Gastroesophageal sphincter (tissue), 4 donors: Measurements from ENCODE around the gene TROAP. TPM values are rescaled to one million over a fixed set of nuclear protein-coding genes. Genes with fewer than 3 reads are reported as not detected.

Experiments
- ATAC-seq: fragments of 150-250 bp; one replicate; pipeline ENCODE4 v1.9.1; 2016; ENCODE audit warnings: mild to moderate bottlenecking, moderate library complexity
- H3K27ac ChIP-seq, 4 donors: fragments of 200-600 bp; sonication (generic) in 3 of 4; 1 replicate in 3 of 4; 2 replicates in 1 of 4; pipeline ENCODE4 v1.5.1; 2016 to 2019
- H3K27me3 ChIP-seq: fragments of 200-600 bp; sonication (generic); one replicate; pipeline ENCODE4 v1.5.1; 2019
- H3K36me3 ChIP-seq, 2 donors: fragments of 200-600 bp; sonication (generic); one replicate each; pipeline ENCODE4 v1.5.1; 2019; ENCODE audit warnings: control low read depth in 1 of 2
- H3K4me1 ChIP-seq, 3 donors: fragments of 200-600 bp; sonication (generic); 1 replicate in 2 of 3; 2 replicates in 1 of 3; pipeline ENCODE4 v1.5.1; 2016 to 2019; ENCODE audit warnings: control low read depth in 2 of 3
- H3K4me3 ChIP-seq, 2 donors: fragments of 200-600 bp; sonication (generic); one replicate each; pipeline ENCODE4 v1.5.1; 2019; ENCODE audit warnings: mild to moderate bottlenecking in 1 of 2, moderate library complexity in 1 of 2
- H3K9me3 ChIP-seq, 3 donors: fragments of 200-600 bp; sonication (generic); one replicate each; pipeline ENCODE4 v1.5.1; 2017 to 2019; ENCODE audit warnings: control low read depth in 2 of 3
- EP300 ChIP-seq: sonication (generic); formaldehyde crosslinking; IDR thresholded peaks from one replicate; pipeline ENCODE4 v1.6.1; 2017; ENCODE audit warnings: antibody characterized with exemption, mild to moderate bottlenecking
- POLR2A ChIP-seq, 2 donors: fragments of 450-650 bp; IDR thresholded peaks; one replicate each; pipeline ENCODE4 v1.6.1; 2017; ENCODE audit warnings: antibody characterized with exemption in 2 of 2, mild to moderate bottlenecking in 2 of 2, moderate library complexity in 1 of 2
- POLR2AphosphoS5 ChIP-seq: sonication (generic); formaldehyde crosslinking; IDR thresholded peaks from one replicate; pipeline ENCODE4 v1.6.1; 2017; ENCODE audit warnings: antibody characterized with exemption
- WGBS, 2 donors: methylation state at CpG; one replicate each; pipeline ENCODE4 v1.1.5; 2018; ENCODE audit warnings: low coverage in 1 of 2; 5-methylcytosine and 5-hydroxymethylcytosine counted together
- total RNA-seq, 4 donors: library from RNA; depleted of rRNA; stranded (reverse); fragments of >200 nt; gene quantifications; one replicate each; pipeline ENCODE4 v1.1.0, GENCODE V29; 2016
- TF ChIP-seq, protein P1 (sequence below), 4 experiments: fragments of 200-600 bp in 2 of 4; fragments of 450-650 bp in 2 of 4; sonication (generic) in 1 of 4; IDR thresholded peaks; one replicate each; pipeline ENCODE4 v1.5.1; 2017 to 2019; ENCODE audit warnings: antibody characterized with exemption in 4 of 4, mild to moderate bottlenecking in 2 of 4, moderate library complexity in 2 of 4

Gene TROAP
- total RNA-seq, 4 donors from 2014 or later: 0.22 TPM; not detected in 3

DNA sequence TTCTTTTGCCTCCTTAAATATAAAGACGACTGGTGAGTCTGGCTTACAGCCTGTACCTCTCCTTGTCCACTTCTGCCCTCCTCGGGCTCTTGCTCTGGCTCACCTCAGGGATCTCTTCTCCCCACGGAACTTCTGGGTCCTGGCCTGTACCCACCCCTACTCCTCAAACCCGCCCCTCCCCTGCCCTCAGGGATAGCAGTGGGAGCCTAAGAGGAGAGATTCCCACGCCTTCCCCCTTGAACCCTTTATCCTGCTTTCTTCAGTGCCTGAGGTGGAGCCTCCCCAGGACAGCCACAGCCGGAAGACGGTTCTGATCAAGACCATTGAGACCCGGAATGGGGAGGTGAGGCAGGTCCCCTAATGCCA, 25.4 kb upstream of the TROAP start:
- WGBS, 2 donors: 4 to 10% methylated on average over 3 of the region's 8 CpGs

DNA sequence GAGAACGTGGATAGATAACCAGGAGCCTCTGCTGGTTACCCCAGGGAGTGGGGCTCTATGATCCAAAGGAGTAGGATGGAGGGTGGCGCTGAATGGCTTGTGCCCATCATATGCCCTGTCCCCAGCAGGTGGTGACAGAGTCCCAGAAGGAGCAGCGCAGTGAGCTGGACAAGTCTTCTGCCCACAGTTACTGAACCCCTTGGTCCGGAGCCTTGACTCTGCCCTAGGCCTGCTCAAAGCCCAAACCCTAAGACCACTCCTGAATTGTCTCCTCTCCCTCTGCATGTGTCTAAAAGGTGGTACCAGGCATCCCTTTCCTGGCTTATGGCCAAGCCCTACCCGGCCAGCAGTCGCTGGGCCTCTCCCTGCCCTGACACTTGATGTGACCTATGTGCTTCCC, 24.9 kb upstream of the TROAP start:
- Histone ChIP-seq H3K36me3 (no peaks in the 10 kb centered on the region), H3K9me3 (no peaks in the 10 kb centered on the region), H3K4me3 (no peak overlapping the region), H3K27me3 (peaks cover 90% of the 10 kb centered on the region), H3K4me1 (peaks cover 0 to 40% (median 18%) of the 10 kb centered on the region in 3 donors), H3K27ac (no peak overlapping the region)
- TF ChIP-seq EP300 (no peak), POLR2A (IDR thresholded peaks at IDR 0.05) (no peak), POLR2AphosphoS5 (no peak)
- TF ChIP-seq, protein P1, sequence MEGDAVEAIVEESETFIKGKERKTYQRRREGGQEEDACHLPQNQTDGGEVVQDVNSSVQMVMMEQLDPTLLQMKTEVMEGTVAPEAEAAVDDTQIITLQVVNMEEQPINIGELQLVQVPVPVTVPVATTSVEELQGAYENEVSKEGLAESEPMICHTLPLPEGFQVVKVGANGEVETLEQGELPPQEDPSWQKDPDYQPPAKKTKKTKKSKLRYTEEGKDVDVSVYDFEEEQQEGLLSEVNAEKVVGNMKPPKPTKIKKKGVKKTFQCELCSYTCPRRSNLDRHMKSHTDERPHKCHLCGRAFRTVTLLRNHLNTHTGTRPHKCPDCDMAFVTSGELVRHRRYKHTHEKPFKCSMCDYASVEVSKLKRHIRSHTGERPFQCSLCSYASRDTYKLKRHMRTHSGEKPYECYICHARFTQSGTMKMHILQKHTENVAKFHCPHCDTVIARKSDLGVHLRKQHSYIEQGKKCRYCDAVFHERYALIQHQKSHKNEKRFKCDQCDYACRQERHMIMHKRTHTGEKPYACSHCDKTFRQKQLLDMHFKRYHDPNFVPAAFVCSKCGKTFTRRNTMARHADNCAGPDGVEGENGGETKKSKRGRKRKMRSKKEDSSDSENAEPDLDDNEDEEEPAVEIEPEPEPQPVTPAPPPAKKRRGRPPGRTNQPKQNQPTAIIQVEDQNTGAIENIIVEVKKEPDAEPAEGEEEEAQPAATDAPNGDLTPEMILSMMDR (IDR thresholded peaks at IDR 0.05): no peak
- 14 to 38% methylated on average over 2 of the region's 6 CpGs for WGBS, 2 donors
- no peak for ATAC-seq

More for the DNA sequence above, 25.4 kb upstream of the TROAP start:
- H3K4me1 ChIP-seq: peaks cover 0 to 44% (median 23%) of the 10 kb centered on the region in 3 donors
- TF ChIP-seq, protein P1 (IDR thresholded peaks at IDR 0.05): no peak
- no peak for TF ChIP-seq EP300
- TF ChIP-seq POLR2AphosphoS5: no peak
- TF ChIP-seq POLR2A (IDR thresholded peaks at IDR 0.05): no peak
- H3K9me3 ChIP-seq: no peaks in the 10 kb centered on the region
- ATAC-seq: no peak
- H3K4me3 ChIP-seq: peak overlapping the region in 1 of 2 donors; percentile 23
- no peaks in the 10 kb centered on the region for H3K36me3 ChIP-seq
- no peak overlapping the region for H3K27ac ChIP-seq
- H3K27me3 ChIP-seq: peaks cover 85% of the 10 kb centered on the region

DNA sequence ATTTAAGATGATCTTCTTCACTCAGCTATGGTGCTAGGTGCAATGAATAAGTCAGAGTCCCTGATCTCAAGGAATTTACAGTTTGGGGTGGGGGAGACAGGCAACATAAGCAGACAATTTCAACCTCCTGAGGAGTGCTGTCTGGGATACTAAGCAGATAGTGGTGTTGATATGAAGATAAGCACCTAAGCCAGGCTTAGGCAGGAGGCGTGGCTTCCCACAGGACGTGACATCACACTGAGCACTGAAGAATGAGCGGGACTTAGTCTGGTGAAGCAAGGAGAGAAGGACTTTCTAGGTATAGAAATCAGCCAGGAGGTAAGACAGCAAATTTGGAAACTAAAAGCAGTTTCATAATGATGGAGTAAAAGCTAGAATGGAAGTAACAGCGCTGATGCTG, 21.3 kb upstream of the TROAP start:
- Histone ChIP-seq H3K4me1 (peaks cover 0 to 16% (median 9%) of the 10 kb centered on the region in 3 donors), H3K27ac (no peak overlapping the region), H3K4me3 (no peak overlapping the region), H3K36me3 (no peaks in the 10 kb centered on the region), H3K27me3 (peaks cover 86% of the 10 kb centered on the region), H3K9me3 (no peaks in the 10 kb centered on the region)
- ATAC-seq: no peak
- TF ChIP-seq POLR2AphosphoS5 (no peak), POLR2A (IDR thresholded peaks at IDR 0.05) (no peak), EP300 (no peak)
- TF ChIP-seq, protein P1 (IDR thresholded peaks at IDR 0.05): no peak
- 56 to 69% methylated on average over 4 of the region's 4 CpGs for WGBS, 2 donors

DNA sequence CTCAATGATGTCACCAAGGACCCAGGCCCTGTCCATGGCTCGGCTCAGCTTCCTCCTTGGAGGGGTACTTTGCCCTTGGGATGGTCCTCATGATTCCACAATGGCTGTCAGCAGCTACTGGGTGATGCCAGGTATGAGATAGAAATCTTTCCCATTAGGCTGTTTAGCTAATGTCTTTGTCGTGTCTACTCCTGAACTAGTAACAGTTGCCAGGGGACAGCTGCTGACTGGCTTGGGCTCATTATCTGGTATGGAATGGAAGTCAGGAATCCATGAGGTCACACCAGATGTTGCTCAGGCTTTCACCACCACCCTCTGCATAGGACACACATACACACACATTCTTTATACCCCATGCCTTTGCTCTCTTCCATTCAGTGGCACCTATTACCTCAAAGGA, 18.9 kb upstream of the TROAP start:
- Histone ChIP-seq H3K27ac (no peak overlapping the region), H3K4me1 (no peaks in the 10 kb centered on the region), H3K4me3 (no peak overlapping the region), H3K36me3 (no peaks in the 10 kb centered on the region), H3K9me3 (no peaks in the 10 kb centered on the region), H3K27me3 (peaks cover 77% of the 10 kb centered on the region)
- no peak for ATAC-seq
- WGBS, 2 donors: 57% methylated on average over 1 of the region's 2 CpGs; no CpG with 5 or more reads in 1 of the 2 donors
- TF ChIP-seq EP300 (no peak), POLR2AphosphoS5 (no peak), POLR2A (IDR thresholded peaks at IDR 0.05) (no peak)
- TF ChIP-seq, protein P1 (IDR thresholded peaks at IDR 0.05): no peak

DNA sequence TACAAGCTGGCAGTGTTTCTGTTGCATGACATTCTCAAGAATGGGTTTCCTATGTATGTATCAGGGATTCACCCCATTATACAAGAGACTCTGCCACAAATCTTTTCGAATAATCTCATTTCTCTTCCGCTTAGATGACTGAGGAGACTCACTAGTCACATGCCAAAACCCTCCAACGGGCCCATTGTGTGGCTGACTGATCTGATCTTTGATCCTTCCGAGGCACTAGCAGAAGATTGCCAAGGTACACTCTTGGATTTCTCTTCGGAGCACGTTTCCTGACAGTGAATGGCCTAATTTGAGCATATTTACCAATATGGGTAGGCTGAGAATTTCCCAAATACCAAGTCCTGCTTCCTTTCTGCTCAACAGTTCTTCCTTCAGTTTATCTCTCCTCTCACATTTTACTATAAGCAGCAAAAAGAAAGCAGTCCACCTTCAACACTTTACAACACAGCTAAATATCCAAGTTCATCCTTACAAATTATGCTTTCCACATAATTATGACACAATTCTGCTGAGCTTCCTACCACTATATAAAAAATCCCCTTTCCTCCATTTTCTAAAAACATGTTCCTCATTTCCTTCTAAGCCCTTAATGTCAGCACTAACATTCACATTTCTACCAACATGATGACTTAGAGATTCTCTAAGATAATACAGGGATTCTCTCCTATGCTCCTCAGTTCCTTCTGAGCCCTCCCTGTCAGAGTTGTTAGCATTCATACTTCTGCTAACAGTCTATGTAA, 17.1 kb upstream of the TROAP start:
- 73 to 84% methylated on average over 3 to 6 of the region's 6 CpGs for WGBS, 2 donors
- Histone ChIP-seq H3K4me3 (no peak overlapping the region), H3K36me3 (no peaks in the 10 kb centered on the region), H3K27ac (no peak overlapping the region), H3K4me1 (no peaks in the 10 kb centered on the region), H3K27me3 (peaks cover 65% of the 10 kb centered on the region), H3K9me3 (no peaks in the 10 kb centered on the region)
- TF ChIP-seq POLR2AphosphoS5: no peak
- ATAC-seq: no peak
